Measurements from ENCODE around the gene PTK6. TPM values are rescaled to one million over a fixed set of nuclear protein-coding genes. Genes with fewer than 3 reads are reported as not detected.
A peak's percentile ranks its signal among the peaks of the same experiment; 100 is the strongest.

PTK6 gene
- total and polyA plus RNA-seq, 2 of the 13 experiments (the other 11 are each of a cell fraction or from before 2014, with no cell fraction given): 0.08 TPM; not detected in 1

- TF ChIP-seq, protein P1, sequence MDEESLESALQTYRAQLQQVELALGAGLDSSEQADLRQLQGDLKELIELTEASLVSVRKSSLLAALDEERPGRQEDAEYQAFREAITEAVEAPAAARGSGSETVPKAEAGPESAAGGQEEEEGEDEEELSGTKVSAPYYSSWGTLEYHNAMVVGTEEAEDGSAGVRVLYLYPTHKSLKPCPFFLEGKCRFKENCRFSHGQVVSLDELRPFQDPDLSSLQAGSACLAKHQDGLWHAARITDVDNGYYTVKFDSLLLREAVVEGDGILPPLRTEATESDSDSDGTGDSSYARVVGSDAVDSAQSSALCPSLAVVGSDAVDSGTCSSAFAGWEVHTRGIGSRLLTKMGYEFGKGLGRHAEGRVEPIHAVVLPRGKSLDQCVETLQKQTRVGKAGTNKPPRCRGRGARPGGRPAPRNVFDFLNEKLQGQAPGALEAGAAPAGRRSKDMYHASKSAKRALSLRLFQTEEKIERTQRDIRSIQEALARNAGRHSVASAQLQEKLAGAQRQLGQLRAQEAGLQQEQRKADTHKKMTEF (CRISPR knock-in tag; IDR thresholded peaks at IDR 0.05): peak; percentile 10
- no peak for TF ChIP-seq RBM39 (IDR thresholded peaks at IDR 0.05; ENCODE audit: low read depth, low read length, poor library complexity, severe bottlenecking)
- peak; percentile 81 for TF ChIP-seq ZFP90 (CRISPR knock-in tag; IDR thresholded peaks at IDR 0.05; ENCODE audit: borderline replicate concordance)
- TF ChIP-seq NR2C2 (CRISPR knock-in tag; IDR thresholded peaks at IDR 0.05; ENCODE audit: borderline replicate concordance): no peak
- TF ChIP-seq, protein P2, sequence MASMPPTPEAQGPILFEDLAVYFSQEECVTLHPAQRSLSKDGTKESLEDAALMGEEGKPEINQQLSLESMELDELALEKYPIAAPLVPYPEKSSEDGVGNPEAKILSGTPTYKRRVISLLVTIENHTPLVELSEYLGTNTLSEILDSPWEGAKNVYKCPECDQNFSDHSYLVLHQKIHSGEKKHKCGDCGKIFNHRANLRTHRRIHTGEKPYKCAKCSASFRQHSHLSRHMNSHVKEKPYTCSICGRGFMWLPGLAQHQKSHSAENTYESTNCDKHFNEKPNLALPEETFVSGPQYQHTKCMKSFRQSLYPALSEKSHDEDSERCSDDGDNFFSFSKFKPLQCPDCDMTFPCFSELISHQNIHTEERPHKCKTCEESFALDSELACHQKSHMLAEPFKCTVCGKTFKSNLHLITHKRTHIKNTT (CRISPR knock-in tag; IDR thresholded peaks at IDR 0.05): no peak
- no peak for TF ChIP-seq SIN3B (IDR thresholded peaks at IDR 0.05; ENCODE audit: low read length)
- TF ChIP-seq ATF1 (CRISPR knock-in tag; IDR thresholded peaks at IDR 0.05): no peak
- 0 out of 2 replicates have a peak, but pooled peaks have one; percentile 23 for TF ChIP-seq HDAC2 (CRISPR knock-in tag; IDR thresholded peaks at IDR 0.05)
- peak; percentile 41; the same call in 1 of the 2 replicates for TF ChIP-seq MAFG (CRISPR knock-in tag; IDR thresholded peaks at IDR 0.05)
- no peak for TF ChIP-seq ARNT2 (CRISPR knock-in tag; IDR thresholded peaks at IDR 0.05; ENCODE audit: low read depth)
- TF ChIP-seq ZNF407 (CRISPR knock-in tag; IDR thresholded peaks at IDR 0.05; ENCODE audit: not compliant biosample characterization): peak; percentile 39
- peak; percentile 52; the same call in 1 of the 2 replicates for TF ChIP-seq ARID4A (CRISPR knock-in tag; IDR thresholded peaks at IDR 0.05; ENCODE audit: borderline replicate concordance)
- TF ChIP-seq ZNF773 (CRISPR knock-in tag; IDR thresholded peaks at IDR 0.05; ENCODE audit: borderline replicate concordance): peak; percentile 77; the same call in 1 of the 2 replicates
These were observed 37.1 kb upstream of the PTK6 start, which contains the start of gene HELZ2 (continued) for GRCh38 chr20:63574156-63574828.

All from HepG2 (cell line).